K562 (cell line): ENCODE data around the gene OPRL1. TPM values are rescaled to one million over a fixed set of nuclear protein-coding genes. Genes with fewer than 3 reads are reported as not detected.

ENCODE experiments used
- CBX1 ChIP-seq: sonication (generic); IDR thresholded peaks from 2 replicates; pipeline ENCODE4 v1.6.1; 2016; ENCODE audit warnings: antibody characterized with exemption, low read depth, mild to moderate bottlenecking
- FOXP1 ChIP-seq: sonication (generic); formaldehyde crosslinking; IDR thresholded peaks from 2 replicates; pipeline ENCODE4 v1.8.0; 2022; ENCODE audit warnings: mild to moderate bottlenecking, missing genetic modification reagents
- KAT7 ChIP-seq: sonication (generic); formaldehyde crosslinking; IDR thresholded peaks from 2 replicates; pipeline ENCODE4 v1.8.0; 2022; ENCODE audit warnings: missing genetic modification reagents, mild to moderate bottlenecking, borderline replicate concordance
- KDM4B ChIP-seq, 2 experiments: fragments of 450-650 bp in 1 of 2; sonication (generic) in 1 of 2; IDR thresholded peaks; 2 replicates each; pipeline ENCODE4 v1.6.1; 2016 to 2017; ENCODE audit warnings: borderline replicate concordance in 2 of 2, antibody characterized with exemption in 1 of 2, low read depth in 1 of 2, mild to moderate bottlenecking in 1 of 2
- SAFB2 ChIP-seq: fragments of 200-400 bp; formaldehyde crosslinking; IDR thresholded peaks from 2 replicates; pipeline ENCODE4 v1.6.1; 2018; ENCODE audit warnings: borderline replicate concordance, low read length, low read depth, moderate library complexity; ENCODE audit not compliant: severe bottlenecking
- SMAD4 ChIP-seq: fragments of 250-450 bp; sonication (Bioruptor Pico); conservative IDR thresholded peaks from 2 replicates; pipeline ENCODE4 v1.8.0; 2021; ENCODE audit warnings: inconsistent platforms, mild to moderate bottlenecking, moderate library complexity
- TBP ChIP-seq: optimal IDR thresholded peaks from 2 replicates; pipeline ENCODE3; 2011; ENCODE audit warnings: low read depth, low read length, improper control_type of control experiment
- ZNF551 ChIP-seq: fragments of 250-450 bp; sonication (Bioruptor Pico); IDR thresholded peaks from 2 replicates; pipeline ENCODE4 v1.5.0; 2021; ENCODE audit warnings: mild to moderate bottlenecking, moderate library complexity
- polyA plus RNA-seq, 8 experiments: library from polyadenylated mRNA; depleted of rRNA in 4 of 8; stranded (reverse) in 5 of 8; unstranded in 3 of 8; fragments of >200 nt; fragmentation: Nextera tagmentation in 2 of 8; fragmentation: Illumina TruSeq in 1 of 8; extraction: Ambion mirVana in 2 of 8; extraction: Trizol in 1 of 8; gene quantifications; 2 replicates each; pipeline versions ENCODE4 v1.2.1 to v1.2.3, GENCODE V29; 2011 to 2014; ENCODE audit warnings: inconsistent platforms in 1 of 8, missing spikeins in 1 of 8
- total RNA-seq, 7 experiments: library from RNA; depleted of rRNA in 6 of 7; stranded (reverse); fragments of >200 nt in 6 of 7; fragmentation: Illumina TruSeq in 2 of 7; extraction: Trizol in 2 of 7; gene quantifications; 2 replicates each; pipeline versions ENCODE4 v1.2.1 to v1.2.3, GENCODE V29; 2011 to 2021; ENCODE audit warnings: low replicate concordance in 1 of 7
- TF ChIP-seq, protein P1 (sequence below): fragments of 450-650 bp; IDR thresholded peaks from 2 replicates; pipeline ENCODE4 v1.6.1; 2016; ENCODE audit warnings: mild to moderate bottlenecking, moderate library complexity
- TF ChIP-seq, protein P2 (sequence below), 2 experiments: IDR thresholded peaks; 2 replicates each; pipeline ENCODE4 v1.6.1; 2012; ENCODE audit warnings: improper control_type of control experiment in 2 of 2, low read depth in 2 of 2, low read length in 2 of 2, borderline replicate concordance in 1 of 2
- TF ChIP-seq, protein P3 (sequence below): sonication (generic); formaldehyde crosslinking; IDR thresholded peaks from 2 replicates; pipeline ENCODE4 v1.8.0; 2022; ENCODE audit warnings: mild to moderate bottlenecking, missing genetic modification reagents

OPRL1 gene
- total and polyA plus RNA-seq, 9 of the 15 experiments (the other 6 are each of a cell fraction or from before 2014, with no cell fraction given) = 0.06 to 0.33 (median 0.11) TPM; not detected in 2

DNA sequence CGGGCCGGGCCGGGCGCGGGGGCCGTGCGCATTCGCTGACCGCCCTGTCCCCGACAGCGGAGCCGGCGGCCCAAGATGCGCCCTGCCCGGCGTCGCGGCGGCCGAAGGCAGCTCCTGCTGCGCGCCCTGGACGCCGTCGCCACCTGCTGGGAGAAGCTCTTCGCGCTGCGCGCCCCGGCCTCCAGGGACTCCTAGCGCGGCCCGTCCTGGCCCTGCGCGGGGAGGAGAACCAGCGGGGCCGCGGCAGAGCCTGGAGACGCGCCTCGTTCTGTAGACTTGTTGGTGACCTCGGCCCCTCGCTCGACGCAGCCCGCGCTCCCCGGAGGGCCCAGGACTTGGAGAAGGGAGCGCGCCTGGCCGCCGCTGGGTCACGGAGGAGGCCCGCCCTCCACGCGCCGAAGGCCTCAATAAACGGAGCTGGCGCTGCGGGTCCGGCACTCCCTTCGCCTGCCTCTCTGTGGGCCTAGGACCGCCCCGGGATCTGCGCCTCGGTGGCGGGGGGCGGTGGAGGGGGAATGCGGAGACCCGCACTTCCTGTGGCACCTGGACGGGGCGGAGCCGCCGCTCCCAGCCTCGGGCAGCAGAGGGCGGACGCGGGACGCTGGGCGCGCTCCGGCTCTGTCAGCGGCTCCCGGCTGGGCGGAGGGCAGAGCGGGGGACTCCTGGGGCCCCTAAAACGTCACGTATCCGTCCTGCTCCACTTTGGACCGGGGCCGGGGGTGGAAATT is 41.2 kb upstream of the OPRL1 start (continued):
- TF ChIP-seq, protein P1, sequence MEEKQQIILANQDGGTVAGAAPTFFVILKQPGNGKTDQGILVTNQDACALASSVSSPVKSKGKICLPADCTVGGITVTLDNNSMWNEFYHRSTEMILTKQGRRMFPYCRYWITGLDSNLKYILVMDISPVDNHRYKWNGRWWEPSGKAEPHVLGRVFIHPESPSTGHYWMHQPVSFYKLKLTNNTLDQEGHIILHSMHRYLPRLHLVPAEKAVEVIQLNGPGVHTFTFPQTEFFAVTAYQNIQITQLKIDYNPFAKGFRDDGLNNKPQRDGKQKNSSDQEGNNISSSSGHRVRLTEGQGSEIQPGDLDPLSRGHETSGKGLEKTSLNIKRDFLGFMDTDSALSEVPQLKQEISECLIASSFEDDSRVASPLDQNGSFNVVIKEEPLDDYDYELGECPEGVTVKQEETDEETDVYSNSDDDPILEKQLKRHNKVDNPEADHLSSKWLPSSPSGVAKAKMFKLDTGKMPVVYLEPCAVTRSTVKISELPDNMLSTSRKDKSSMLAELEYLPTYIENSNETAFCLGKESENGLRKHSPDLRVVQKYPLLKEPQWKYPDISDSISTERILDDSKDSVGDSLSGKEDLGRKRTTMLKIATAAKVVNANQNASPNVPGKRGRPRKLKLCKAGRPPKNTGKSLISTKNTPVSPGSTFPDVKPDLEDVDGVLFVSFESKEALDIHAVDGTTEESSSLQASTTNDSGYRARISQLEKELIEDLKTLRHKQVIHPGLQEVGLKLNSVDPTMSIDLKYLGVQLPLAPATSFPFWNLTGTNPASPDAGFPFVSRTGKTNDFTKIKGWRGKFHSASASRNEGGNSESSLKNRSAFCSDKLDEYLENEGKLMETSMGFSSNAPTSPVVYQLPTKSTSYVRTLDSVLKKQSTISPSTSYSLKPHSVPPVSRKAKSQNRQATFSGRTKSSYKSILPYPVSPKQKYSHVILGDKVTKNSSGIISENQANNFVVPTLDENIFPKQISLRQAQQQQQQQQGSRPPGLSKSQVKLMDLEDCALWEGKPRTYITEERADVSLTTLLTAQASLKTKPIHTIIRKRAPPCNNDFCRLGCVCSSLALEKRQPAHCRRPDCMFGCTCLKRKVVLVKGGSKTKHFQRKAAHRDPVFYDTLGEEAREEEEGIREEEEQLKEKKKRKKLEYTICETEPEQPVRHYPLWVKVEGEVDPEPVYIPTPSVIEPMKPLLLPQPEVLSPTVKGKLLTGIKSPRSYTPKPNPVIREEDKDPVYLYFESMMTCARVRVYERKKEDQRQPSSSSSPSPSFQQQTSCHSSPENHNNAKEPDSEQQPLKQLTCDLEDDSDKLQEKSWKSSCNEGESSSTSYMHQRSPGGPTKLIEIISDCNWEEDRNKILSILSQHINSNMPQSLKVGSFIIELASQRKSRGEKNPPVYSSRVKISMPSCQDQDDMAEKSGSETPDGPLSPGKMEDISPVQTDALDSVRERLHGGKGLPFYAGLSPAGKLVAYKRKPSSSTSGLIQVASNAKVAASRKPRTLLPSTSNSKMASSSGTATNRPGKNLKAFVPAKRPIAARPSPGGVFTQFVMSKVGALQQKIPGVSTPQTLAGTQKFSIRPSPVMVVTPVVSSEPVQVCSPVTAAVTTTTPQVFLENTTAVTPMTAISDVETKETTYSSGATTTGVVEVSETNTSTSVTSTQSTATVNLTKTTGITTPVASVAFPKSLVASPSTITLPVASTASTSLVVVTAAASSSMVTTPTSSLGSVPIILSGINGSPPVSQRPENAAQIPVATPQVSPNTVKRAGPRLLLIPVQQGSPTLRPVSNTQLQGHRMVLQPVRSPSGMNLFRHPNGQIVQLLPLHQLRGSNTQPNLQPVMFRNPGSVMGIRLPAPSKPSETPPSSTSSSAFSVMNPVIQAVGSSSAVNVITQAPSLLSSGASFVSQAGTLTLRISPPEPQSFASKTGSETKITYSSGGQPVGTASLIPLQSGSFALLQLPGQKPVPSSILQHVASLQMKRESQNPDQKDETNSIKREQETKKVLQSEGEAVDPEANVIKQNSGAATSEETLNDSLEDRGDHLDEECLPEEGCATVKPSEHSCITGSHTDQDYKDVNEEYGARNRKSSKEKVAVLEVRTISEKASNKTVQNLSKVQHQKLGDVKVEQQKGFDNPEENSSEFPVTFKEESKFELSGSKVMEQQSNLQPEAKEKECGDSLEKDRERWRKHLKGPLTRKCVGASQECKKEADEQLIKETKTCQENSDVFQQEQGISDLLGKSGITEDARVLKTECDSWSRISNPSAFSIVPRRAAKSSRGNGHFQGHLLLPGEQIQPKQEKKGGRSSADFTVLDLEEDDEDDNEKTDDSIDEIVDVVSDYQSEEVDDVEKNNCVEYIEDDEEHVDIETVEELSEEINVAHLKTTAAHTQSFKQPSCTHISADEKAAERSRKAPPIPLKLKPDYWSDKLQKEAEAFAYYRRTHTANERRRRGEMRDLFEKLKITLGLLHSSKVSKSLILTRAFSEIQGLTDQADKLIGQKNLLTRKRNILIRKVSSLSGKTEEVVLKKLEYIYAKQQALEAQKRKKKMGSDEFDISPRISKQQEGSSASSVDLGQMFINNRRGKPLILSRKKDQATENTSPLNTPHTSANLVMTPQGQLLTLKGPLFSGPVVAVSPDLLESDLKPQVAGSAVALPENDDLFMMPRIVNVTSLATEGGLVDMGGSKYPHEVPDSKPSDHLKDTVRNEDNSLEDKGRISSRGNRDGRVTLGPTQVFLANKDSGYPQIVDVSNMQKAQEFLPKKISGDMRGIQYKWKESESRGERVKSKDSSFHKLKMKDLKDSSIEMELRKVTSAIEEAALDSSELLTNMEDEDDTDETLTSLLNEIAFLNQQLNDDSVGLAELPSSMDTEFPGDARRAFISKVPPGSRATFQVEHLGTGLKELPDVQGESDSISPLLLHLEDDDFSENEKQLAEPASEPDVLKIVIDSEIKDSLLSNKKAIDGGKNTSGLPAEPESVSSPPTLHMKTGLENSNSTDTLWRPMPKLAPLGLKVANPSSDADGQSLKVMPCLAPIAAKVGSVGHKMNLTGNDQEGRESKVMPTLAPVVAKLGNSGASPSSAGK = peak; percentile 91
- no peak for TF ChIP-seq TBP
- no peak for TF ChIP-seq ZNF551 (CRISPR knock-in tag)
- TF ChIP-seq CBX1 = 0 out of 2 replicates have a peak, but pooled peaks have one; percentile 32
- TF ChIP-seq KDM4B (IDR thresholded peaks at IDR 0.05; ENCODE audit: borderline replicate concordance in 2 of 2, low read depth in 1 of 2) = peak in 1 of 2 experiments; percentile 16; a peak in 1 of 4 replicates
- TF ChIP-seq, protein P2, sequence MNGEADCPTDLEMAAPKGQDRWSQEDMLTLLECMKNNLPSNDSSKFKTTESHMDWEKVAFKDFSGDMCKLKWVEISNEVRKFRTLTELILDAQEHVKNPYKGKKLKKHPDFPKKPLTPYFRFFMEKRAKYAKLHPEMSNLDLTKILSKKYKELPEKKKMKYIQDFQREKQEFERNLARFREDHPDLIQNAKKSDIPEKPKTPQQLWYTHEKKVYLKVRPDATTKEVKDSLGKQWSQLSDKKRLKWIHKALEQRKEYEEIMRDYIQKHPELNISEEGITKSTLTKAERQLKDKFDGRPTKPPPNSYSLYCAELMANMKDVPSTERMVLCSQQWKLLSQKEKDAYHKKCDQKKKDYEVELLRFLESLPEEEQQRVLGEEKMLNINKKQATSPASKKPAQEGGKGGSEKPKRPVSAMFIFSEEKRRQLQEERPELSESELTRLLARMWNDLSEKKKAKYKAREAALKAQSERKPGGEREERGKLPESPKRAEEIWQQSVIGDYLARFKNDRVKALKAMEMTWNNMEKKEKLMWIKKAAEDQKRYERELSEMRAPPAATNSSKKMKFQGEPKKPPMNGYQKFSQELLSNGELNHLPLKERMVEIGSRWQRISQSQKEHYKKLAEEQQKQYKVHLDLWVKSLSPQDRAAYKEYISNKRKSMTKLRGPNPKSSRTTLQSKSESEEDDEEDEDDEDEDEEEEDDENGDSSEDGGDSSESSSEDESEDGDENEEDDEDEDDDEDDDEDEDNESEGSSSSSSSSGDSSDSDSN (IDR thresholded peaks at IDR 0.05; ENCODE audit: borderline replicate concordance in 1 of 2, low read depth in 2 of 2, low read length in 2 of 2) = peak; percentile 92 to 96
- peak; percentile 90 for TF ChIP-seq FOXP1 (CRISPR knock-in tag)
- TF ChIP-seq SAFB2 = no peak
- peak; percentile 74; the same call in 1 of the 2 replicates for TF ChIP-seq SMAD4
- TF ChIP-seq, protein P3, sequence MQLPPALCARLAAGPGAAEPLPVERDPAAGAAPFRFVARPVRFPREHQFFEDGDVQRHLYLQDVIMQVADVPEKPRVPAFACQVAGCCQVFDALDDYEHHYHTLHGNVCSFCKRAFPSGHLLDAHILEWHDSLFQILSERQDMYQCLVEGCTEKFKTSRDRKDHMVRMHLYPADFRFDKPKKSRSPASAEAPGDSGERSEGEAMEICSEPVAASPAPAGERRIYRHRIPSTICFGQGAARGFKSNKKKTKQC (CRISPR knock-in tag) = peak; percentile 78
- TF ChIP-seq KAT7 (CRISPR knock-in tag) = peak; percentile 58; the same call in 1 of the 2 replicates
